Loucy (cell line): ENCODE results near the gene MACF1.

Source experiments
- EZH2phosphoT487 ChIP-seq: fragments of 200-600 bp; IDR thresholded peaks from 2 replicates; pipeline ENCODE4 v1.6.1; 2018; ENCODE audit warnings: antibody characterized with exemption, mild to moderate bottlenecking, moderate library complexity, borderline replicate concordance
- TF ChIP-seq, protein P1 (sequence below): fragments of 200-600 bp; sonication (generic); conservative IDR thresholded peaks from 2 replicates; pipeline ENCODE4 v1.5.1; 2014; ENCODE audit warnings: mild to moderate bottlenecking, antibody characterized with exemption, low read length

DNA sequence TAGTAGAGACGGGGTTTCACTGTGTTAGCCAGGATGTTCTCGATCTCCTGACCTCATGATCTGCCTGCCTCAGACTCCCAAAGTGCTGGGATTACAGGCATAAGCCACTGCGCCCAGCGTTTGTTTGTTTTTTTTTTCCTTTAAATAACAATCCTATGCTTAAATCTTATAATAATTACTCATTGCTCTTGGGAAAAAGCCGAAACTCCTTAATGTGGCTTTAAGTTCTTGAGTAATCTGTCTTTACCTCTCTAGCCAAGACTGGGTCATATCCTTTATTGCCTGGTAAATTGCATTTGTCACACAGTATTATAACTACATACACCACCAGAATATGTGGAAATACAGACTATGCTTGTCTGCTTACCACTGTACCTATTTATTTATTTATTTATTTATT is 97.1 kb downstream of the MACF1 start:
- TF ChIP-seq, protein P1, sequence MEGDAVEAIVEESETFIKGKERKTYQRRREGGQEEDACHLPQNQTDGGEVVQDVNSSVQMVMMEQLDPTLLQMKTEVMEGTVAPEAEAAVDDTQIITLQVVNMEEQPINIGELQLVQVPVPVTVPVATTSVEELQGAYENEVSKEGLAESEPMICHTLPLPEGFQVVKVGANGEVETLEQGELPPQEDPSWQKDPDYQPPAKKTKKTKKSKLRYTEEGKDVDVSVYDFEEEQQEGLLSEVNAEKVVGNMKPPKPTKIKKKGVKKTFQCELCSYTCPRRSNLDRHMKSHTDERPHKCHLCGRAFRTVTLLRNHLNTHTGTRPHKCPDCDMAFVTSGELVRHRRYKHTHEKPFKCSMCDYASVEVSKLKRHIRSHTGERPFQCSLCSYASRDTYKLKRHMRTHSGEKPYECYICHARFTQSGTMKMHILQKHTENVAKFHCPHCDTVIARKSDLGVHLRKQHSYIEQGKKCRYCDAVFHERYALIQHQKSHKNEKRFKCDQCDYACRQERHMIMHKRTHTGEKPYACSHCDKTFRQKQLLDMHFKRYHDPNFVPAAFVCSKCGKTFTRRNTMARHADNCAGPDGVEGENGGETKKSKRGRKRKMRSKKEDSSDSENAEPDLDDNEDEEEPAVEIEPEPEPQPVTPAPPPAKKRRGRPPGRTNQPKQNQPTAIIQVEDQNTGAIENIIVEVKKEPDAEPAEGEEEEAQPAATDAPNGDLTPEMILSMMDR: no peak
- TF ChIP-seq EZH2phosphoT487: no peak
